Panc1 (cell line): Measurements from ENCODE around the gene RNF222. TPM values are rescaled to one million over a fixed set of nuclear protein-coding genes. Genes with fewer than 3 reads are reported as not detected.

Experiments used
- ATAC-seq: fragments of 200-7000 bp; cut with Tn5 transposase; 2 replicates; pipeline ENCODE4 v1.9.1; 2020; ENCODE audit warnings: mild to moderate bottlenecking, moderate library complexity
- BruUV-seq: library from RNA; stranded (reverse); fragments of 400-500 nt; replicated peaks from 2 replicates; lab custom pipeline; 2021; lab: Mats Ljungman, UMichigan
- CTCF ChIA-PET: fragments of 300-600 bp; sonication (Branson Sonifier 250); formaldehyde crosslinking; loops from one replicate; lab custom pipeline; 2022; ENCODE audit warnings: antibody characterized with exemption; lab: Charles Lee
- POLR2A ChIA-PET: fragments of 300-600 bp; sonication (Branson Sonifier 250); formaldehyde crosslinking; loops from one replicate; lab custom pipeline; 2022; ENCODE audit warnings: antibody characterized with exemption; lab: Charles Lee
- DNase-seq: peaks from one replicate; pipeline ENCODE4 v3.0.0-alpha.2; 2010; ENCODE audit warnings: low read depth, low spot score
- H3K27ac ChIP-seq: 2 replicates; pipeline ENCODE4 v1.5.1; 2011; ENCODE audit warnings: mild to moderate bottlenecking, low read length, inconsistent platforms
- H3K27me3 ChIP-seq: fragments of 200-500 bp; sonication (Bioruptor generic); 2 replicates; pipeline ENCODE4 v1.6.0; 2014; ENCODE audit warnings: low read length, inconsistent platforms; ENCODE audit not compliant: control insufficient read depth, insufficient read depth
- H3K36me3 ChIP-seq: fragments of 200-500 bp; sonication (Bioruptor generic); 2 replicates; pipeline ENCODE4 v1.5.1; 2014; ENCODE audit warnings: inconsistent platforms, mild to moderate bottlenecking, low read length, moderate library complexity; ENCODE audit not compliant: control insufficient read depth, insufficient read depth
- H3K4me1 ChIP-seq: 2 replicates; pipeline ENCODE4 v1.5.1; 2011; ENCODE audit warnings: inconsistent platforms, mild to moderate bottlenecking, low read length, moderate library complexity; ENCODE audit not compliant: control insufficient read depth, insufficient read depth
- H3K4me3 ChIP-seq, 2 experiments: 2 replicates each; pipeline ENCODE4 v1.5.1; 2011 to 2012; ENCODE audit warnings: low read depth in 2 of 2, low read length in 2 of 2, mild to moderate bottlenecking in 2 of 2, inconsistent platforms in 1 of 2, moderate library complexity in 1 of 2
- H3K9me3 ChIP-seq: fragments of 200-500 bp; sonication (Bioruptor generic); 2 replicates; pipeline ENCODE4 v1.5.1; 2014; ENCODE audit warnings: low read depth, mild to moderate bottlenecking, inconsistent platforms, low read length, moderate library complexity; ENCODE audit not compliant: control insufficient read depth, insufficient read depth
- CTCF ChIP-seq: fragments of 450-650 bp; IDR thresholded peaks from 2 replicates; pipeline ENCODE4 v1.5.1; 2017; ENCODE audit warnings: mild to moderate bottlenecking
- POLR2AphosphoS5 ChIP-seq: IDR thresholded peaks from 2 replicates; pipeline ENCODE4 v1.6.1; 2012; ENCODE audit warnings: mild to moderate bottlenecking, low read depth, low read length, moderate library complexity
- REST ChIP-seq, 2 experiments: IDR thresholded peaks; 2 replicates each; pipeline ENCODE4 v1.6.1; 2011 to 2012; ENCODE audit warnings: low read depth in 2 of 2, control low read depth in 1 of 2, low read length in 1 of 2, mild to moderate bottlenecking in 1 of 2, moderate library complexity in 1 of 2; ENCODE audit not compliant: insufficient read depth in 1 of 2
- SIN3A ChIP-seq: IDR thresholded peaks from 2 replicates; pipeline ENCODE4 v1.6.1; 2012; ENCODE audit warnings: low read depth, mild to moderate bottlenecking, low read length, moderate library complexity, borderline replicate concordance; ENCODE audit not compliant: insufficient read depth
- TCF7L2 ChIP-seq: IDR thresholded peaks from 2 replicates; pipeline ENCODE4 v1.6.1; 2011; ENCODE audit warnings: mild to moderate bottlenecking, low read depth, low read length, inconsistent platforms
- in situ Hi-C: cut with HindIII; loops from 2 replicates; pipeline ENCODE4 v1.10.0; 2016; ENCODE audit warnings: low sequenced_read_pairs, low pct_unique_long_range_greater_than_20kb
- intact Hi-C: fragments of 100-400 bp; cut with micrococcal nuclease; formaldehyde crosslinking; loops from one replicate; pipeline ENCODE4 v1.10.0; 2022; ENCODE audit not compliant: unreplicated experiment
- total RNA-seq: library from RNA; stranded (reverse); gene quantifications from one replicate; pipeline ENCODE4 v1.2.1, GENCODE V29; 2021; ENCODE audit not compliant: unreplicated experiment

The RNF222 gene
- total RNA-seq, 1 experiment from 2014 or later: not detected

GRCh38 chr17:8368193-8368592, 29.4 kb downstream of the RNF222 start:
- H3K36me3 ChIP-seq: no peaks in the 10 kb centered on the region; the same call in 1 of the 2 replicates
- intact Hi-C loops: no loop called here
- H3K4me3 ChIP-seq: no peak overlapping the region
- POLR2A ChIA-PET: interaction anchor here (0.7 kb wide), 1 partner anchor 18 kb away, joined by 6 read pairs; no protein-coding TSS in a partner anchor
- no peak overlapping the region for H3K27ac ChIP-seq
- no peaks in the 10 kb centered on the region for H3K9me3 ChIP-seq
- CTCF ChIA-PET: no interaction called here
- BruUV-seq: no TSS peak
- H3K27me3 ChIP-seq: no peaks in the 10 kb centered on the region
- H3K4me1 ChIP-seq: no peaks in the 10 kb centered on the region
- TF ChIP-seq TCF7L2: no peak
- no peak for TF ChIP-seq CTCF
- no peak for TF ChIP-seq SIN3A
- TF ChIP-seq REST (IDR thresholded peaks at IDR 0.05; ENCODE audit: insufficient read depth in 1 of 2, low read depth in 2 of 2, low read length in 1 of 2): no peak
- TF ChIP-seq POLR2AphosphoS5: no peak
- DNase-seq (no peak), ATAC-seq (no peak)
- in situ Hi-C loops: no loop called here

DNA sequence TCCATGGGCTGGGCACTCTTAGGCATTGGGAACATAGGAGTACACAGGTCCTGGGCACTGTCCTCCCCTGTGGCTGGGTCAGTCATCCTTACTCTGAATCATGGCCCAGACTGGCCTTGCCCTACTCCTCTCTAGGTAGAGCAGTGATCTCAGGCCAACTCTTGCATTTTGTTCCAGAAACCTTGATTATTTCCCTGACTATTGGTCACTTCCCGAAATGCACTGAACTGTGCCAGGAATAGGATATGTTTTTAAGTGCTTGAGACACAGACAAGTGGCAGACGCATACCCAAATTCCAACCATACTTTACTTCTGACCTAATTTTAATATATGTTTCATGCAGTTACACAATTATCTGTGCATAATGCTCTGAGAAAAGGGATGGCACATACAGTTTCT, 31.4 kb downstream of the RNF222 start:
- ChIA-PET CTCF (no interaction called here), POLR2A (no interaction called here)
- ATAC-seq (no peak), DNase-seq (no peak)
- no peaks in the 10 kb centered on the region for H3K27me3 ChIP-seq
- in situ Hi-C loops (no loop called here), intact Hi-C loops (no loop called here)
- H3K4me1 ChIP-seq: no peaks in the 10 kb centered on the region
- no peak overlapping the region for H3K4me3 ChIP-seq
- no peaks in the 10 kb centered on the region for H3K9me3 ChIP-seq
- H3K36me3 ChIP-seq: no peaks in the 10 kb centered on the region; the same call in 1 of the 2 replicates
- TF ChIP-seq POLR2AphosphoS5 (no peak), CTCF (no peak), SIN3A (no peak), TCF7L2 (no peak), REST (IDR thresholded peaks at IDR 0.05; ENCODE audit: insufficient read depth in 1 of 2, low read depth in 2 of 2, low read length in 1 of 2) (no peak)
- no TSS peak for BruUV-seq
- H3K27ac ChIP-seq: no peak overlapping the region
